HG03439 (cell line): Measurements from ENCODE around the gene TOB2.
A peak's percentile ranks its signal among the peaks of the same experiment; 100 is the strongest.
"Not testable (repeated sequence)": the region's sequence is repeated elsewhere in the genome, so short reads cannot be mapped to it uniquely, and the experiment has no call there.

Experiments used
- ATAC-seq: cut with Tn5 transposase; IDR thresholded peaks from one replicate; pipeline ENCODE4 v1.9.1; 2021; ENCODE audit warnings: mild to moderate bottlenecking, moderate library complexity; ENCODE audit not compliant: unreplicated experiment

The TOB2 gene

GRCh38 chr22:41468381-41469217 lies 22.0 kb upstream of the TOB2 start, which contains the start of the genes ACO2 and PHF5A:
Gene ACO2 (plus strand): TSS chr22:41469117. CDS start chr22:41469147, 30 bp downstream.
Gene PHF5A (minus strand): TSS chr22:41468692. CDS start chr22:41468653, 39 bp downstream.
- ATAC-seq, result peak; percentile 89

GRCh38 chr22:41461901-41462300 lies 15.3 kb upstream of the TOB2 start:
- ATAC-seq, result no peak

- ATAC-seq, result not testable (repeated sequence)
Measured at GRCh38 chr22:41460071-41460470, 13.5 kb upstream of the TOB2 start.

- no peak for ATAC-seq
Measured at GRCh38 chr22:41459431-41459830, 12.8 kb upstream of the TOB2 start.

- ATAC-seq, result no peak
Measured at GRCh38 chr22:41458161-41458728, 11.6 kb upstream of the TOB2 start.

GRCh38 chr22:41448189-41448808 lies 1.7 kb upstream of the TOB2 start:
- peak; percentile 32 for ATAC-seq

- no peak for ATAC-seq
Measured at GRCh38 chr22:41447435-41448188, 1.0 kb upstream of the TOB2 start.

- no peak for ATAC-seq
Measured at GRCh38 chr22:41446057-41446501, 522 bp downstream of the TOB2 start.

GRCh38 chr22:41445129-41446056 lies 1.2 kb downstream of the TOB2 start:
- ATAC-seq, result no peak

- peak; percentile 52 for ATAC-seq
Measured at GRCh38 chr22:41444360-41445128, 2.1 kb downstream of the TOB2 start.

- no peak for ATAC-seq
Measured at GRCh38 chr22:41442240-41442792, 4.3 kb downstream of the TOB2 start.

GRCh38 chr22:41440511-41440910 lies 6.1 kb downstream of the TOB2 start:
- not testable (repeated sequence) for ATAC-seq

GRCh38 chr22:41437198-41437597 lies 9.4 kb downstream of the TOB2 start:
- no peak for ATAC-seq

GRCh38 chr22:41436322-41437113 lies 10.1 kb downstream of the TOB2 start:
- ATAC-seq, result no peak

- no peak for ATAC-seq
Measured at GRCh38 chr22:41435560-41435959, 11.0 kb downstream of the TOB2 start.

GRCh38 chr22:41434361-41435003 lies 12.1 kb downstream of the TOB2 start:
- ATAC-seq, result not testable (repeated sequence)

GRCh38 chr22:41433480-41433879 lies 13.1 kb downstream of the TOB2 start:
- not testable (repeated sequence) for ATAC-seq
